ENCODE measurements around the gene MOB1B.
"Not testable (repeated sequence)": the region's sequence is repeated elsewhere in the genome, so short reads cannot be mapped to it uniquely, and the experiment has no call there.

The MOB1B gene

GRCh38 chr4:70994387-70995099 is 92.4 kb downstream of the MOB1B start:
- DNase-seq (ENCODE audit: low read depth): no peak
- TF ChIP-seq CTCF (conservative IDR thresholded peaks at IDR 0.05; ENCODE audit: low read depth, low read length): no peak
- H3K4me3 ChIP-seq (ENCODE audit: low read depth, low read length): peak overlapping the region; percentile 83

GRCh38 chr4:70996018-70996360 is 93.8 kb downstream of the MOB1B start:
- H3K4me3 ChIP-seq (ENCODE audit: low read depth, low read length): no peak overlapping the region
- DNase-seq (ENCODE audit: low read depth): no peak
- TF ChIP-seq CTCF (conservative IDR thresholded peaks at IDR 0.05; ENCODE audit: low read depth, low read length): no peak

GRCh38 chr4:70997036-70997435 is 94.9 kb downstream of the MOB1B start:
- no peak for TF ChIP-seq CTCF (conservative IDR thresholded peaks at IDR 0.05; ENCODE audit: low read depth, low read length)
- no peak overlapping the region for H3K4me3 ChIP-seq (ENCODE audit: low read depth, low read length)
- no peak for DNase-seq (ENCODE audit: low read depth)

GRCh38 chr4:70997546-70997945 is 95.4 kb downstream of the MOB1B start:
- no peak for DNase-seq (ENCODE audit: low read depth)
- no peak for TF ChIP-seq CTCF (conservative IDR thresholded peaks at IDR 0.05; ENCODE audit: low read depth, low read length)

GRCh38 chr4:70999639-71000038 is 97.5 kb downstream of the MOB1B start:
- H3K4me3 ChIP-seq (ENCODE audit: low read depth, low read length); DNase-seq (ENCODE audit: low read depth): not testable (repeated sequence)

More at GRCh38 chr4:70997546-70997945, 95.4 kb downstream of the MOB1B start:
- no peak overlapping the region for H3K4me3 ChIP-seq (ENCODE audit: low read depth, low read length)

- not testable (repeated sequence) for H3K4me3 ChIP-seq (ENCODE audit: low read depth, low read length); DNase-seq (ENCODE audit: low read depth)
These were observed 99.2 kb downstream of the MOB1B start for GRCh38 chr4:71001363-71001762.

- TF ChIP-seq CTCF (conservative IDR thresholded peaks at IDR 0.05; ENCODE audit: low read depth, low read length): no peak
- no peak for DNase-seq (ENCODE audit: low read depth)
- H3K4me3 ChIP-seq (ENCODE audit: low read depth, low read length): no peak overlapping the region
These were observed 102.2 kb downstream of the MOB1B start for GRCh38 chr4:71004281-71004851.

- H3K4me3 ChIP-seq (ENCODE audit: low read depth, low read length); DNase-seq (ENCODE audit: low read depth): not testable (repeated sequence)
These were observed 102.9 kb downstream of the MOB1B start for GRCh38 chr4:71005025-71005424.
